Measurements from ENCODE around the gene MPC1.
"Not testable (repeated sequence)": the region's sequence is repeated elsewhere in the genome, so short reads cannot be mapped to it uniquely, and the experiment has no call there.

The MPC1 gene

GRCh38 chr6:166345672-166346071, 37.1 kb downstream of the MPC1 start:
- DNase-seq (ENCODE audit: low read depth, low spot score), result not testable (repeated sequence)

DNA sequence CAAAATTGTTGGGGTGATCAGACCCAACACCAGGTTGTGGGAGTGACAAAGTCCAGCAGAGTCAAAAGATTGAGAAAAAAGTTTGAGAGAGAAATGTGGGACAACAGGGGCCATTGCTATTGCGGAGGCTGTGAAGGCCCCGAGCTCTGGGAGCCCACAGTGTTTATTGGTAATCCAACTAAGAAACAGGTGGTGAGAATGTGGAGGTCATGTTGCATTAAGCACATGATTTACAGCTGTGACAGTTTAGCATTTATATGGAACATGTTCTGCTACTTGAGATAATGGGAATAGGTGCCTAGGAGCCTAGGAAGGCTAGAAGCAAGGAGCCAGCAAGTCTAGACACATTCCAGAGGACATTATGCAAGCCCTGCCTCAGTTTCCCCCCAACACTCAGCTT, 37.8 kb downstream of the MPC1 start:
- not testable (repeated sequence) for DNase-seq (ENCODE audit: low read depth, low spot score)

DNA sequence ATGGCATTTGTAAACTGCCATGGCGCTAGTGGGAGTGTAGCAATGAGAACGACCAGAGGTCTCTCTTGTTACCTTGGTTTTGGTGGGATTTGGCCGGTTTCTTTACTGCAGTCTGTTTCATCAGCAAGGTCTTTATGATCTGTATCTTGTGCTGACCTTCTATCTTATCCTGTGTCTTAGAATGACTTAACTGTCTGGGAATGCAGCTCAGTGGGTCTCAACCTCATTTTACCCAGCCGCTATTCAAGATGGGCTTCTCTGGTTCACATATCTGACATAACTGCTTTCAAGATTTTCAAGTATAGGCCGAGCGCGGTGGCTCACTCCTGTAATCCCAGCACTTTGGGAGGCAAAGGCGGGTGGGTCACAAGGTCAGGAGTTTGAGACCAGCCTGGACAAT, 38.5 kb downstream of the MPC1 start:
- DNase-seq (ENCODE audit: low read depth, low spot score), result no peak

DNA sequence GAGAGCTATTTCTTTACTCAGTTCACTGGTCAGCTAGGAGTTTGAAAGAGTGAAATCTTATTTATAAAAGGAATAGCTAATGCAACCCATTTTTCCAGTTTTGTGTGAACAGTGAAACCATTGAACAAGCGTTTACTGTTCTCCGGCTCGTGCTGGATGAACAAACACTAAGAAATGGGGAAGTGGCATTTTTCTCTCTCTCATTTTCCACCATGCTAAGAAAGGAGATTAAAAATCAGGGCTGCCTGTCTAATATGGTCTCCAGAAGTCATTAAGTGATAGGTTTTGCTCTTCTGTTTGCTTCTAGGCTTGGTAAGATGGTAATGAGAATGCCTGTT, 39.6 kb downstream of the MPC1 start:
- no peak for DNase-seq (ENCODE audit: low read depth, low spot score)

- no peak for DNase-seq (ENCODE audit: low read depth, low spot score)
Observed at GRCh38 chr6:166342349-166343149, 40.2 kb downstream of the MPC1 start, which contains the start of gene SFT2D1. SFT2D1 (minus strand) TSS chr6:166342545; CDS start chr6:166342481, 64 bp downstream.

DNA sequence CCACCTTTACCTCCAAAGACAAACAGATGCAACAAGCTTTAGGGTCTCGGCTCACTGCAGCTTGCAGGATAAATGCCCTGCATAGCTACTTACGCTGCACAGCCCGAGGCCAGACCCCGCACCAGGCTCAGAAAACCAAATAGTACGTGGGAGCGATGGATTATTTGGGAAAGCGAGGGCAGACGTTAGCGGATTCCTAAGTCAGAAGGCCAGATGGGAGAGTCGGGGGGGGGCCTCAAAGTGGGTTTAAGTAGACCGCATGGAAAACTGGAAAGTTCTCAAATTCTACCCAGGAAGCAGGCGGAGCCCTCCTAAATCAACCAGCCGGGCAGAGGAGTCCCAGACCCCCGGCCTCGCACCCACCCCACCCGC, 40.8 kb downstream of the MPC1 start:
- DNase-seq (ENCODE audit: low read depth, low spot score), result no peak

DNA sequence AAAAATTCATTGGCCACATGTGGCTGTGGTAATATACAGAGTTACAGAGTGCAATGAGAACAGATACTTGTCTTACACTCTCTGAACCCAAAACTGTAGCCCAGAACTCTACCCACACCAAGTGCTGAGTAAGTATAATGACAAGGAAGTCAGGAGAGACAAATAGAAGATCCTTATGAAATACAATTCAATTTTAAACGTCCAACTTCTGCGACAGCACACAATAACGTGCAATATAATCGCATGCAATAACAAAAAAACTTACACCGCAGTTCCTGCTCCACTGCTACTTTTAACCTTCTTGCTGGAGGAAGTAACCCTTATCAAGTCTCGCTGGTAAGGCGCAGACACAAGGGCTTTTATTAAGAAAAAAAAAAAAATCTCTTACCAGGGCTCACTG, 41.3 kb downstream of the MPC1 start:
- DNase-seq (ENCODE audit: low read depth, low spot score), result no peak

- no peak for DNase-seq (ENCODE audit: low read depth, low spot score)
Observed at GRCh38 chr6:166338854-166339253, 43.9 kb downstream of the MPC1 start.

GRCh38 chr6:166336847-166337246, 45.9 kb downstream of the MPC1 start:
- no peak for DNase-seq (ENCODE audit: low read depth, low spot score)

DNA sequence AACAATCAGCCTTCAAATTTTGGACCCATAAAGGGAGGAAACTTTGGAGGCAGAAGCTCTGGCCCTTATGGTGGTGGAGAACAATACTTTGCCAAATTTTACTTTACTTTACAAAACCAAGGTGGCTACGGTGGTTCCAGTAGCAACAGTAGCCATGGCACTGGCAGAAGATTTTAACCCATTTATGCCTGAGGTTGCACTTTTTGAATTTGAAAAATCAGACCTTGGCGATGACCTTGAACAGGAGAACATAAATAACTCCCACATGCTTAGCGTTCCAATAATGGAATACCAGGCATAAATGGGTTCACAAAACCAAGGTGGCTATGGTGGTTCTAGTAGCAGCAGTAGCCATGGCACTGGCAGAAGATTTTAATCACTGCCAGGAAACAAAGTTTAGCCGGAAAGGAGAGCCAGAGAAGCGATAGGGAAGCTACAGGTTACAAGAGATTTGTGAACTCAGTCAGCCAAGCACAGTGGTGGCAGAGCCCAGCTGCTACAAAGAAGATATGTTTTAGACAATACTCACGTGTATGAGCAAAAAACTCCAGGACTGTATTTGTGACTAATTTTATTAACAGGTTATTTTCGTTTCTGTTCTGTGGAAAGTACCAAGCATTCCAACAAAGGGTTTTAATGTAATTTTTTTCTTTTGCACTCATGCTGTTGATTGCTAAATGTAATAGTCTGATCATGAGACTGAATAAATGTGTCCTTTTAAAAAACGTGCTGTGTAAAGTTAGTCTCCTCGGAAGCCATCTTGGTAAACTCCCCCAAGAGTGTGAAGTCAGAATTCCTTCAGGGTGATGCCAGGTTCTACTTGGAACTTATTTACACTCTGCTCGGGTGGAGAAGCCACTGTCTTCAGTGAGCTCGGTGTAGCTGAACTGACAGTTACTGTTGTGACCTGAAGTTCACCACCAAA, 47.1 kb downstream of the MPC1 start:
- DNase-seq (ENCODE audit: low read depth, low spot score), result no peak

- DNase-seq (ENCODE audit: low read depth, low spot score), result no peak
Observed at GRCh38 chr6:166334878-166335277, 47.9 kb downstream of the MPC1 start.

GRCh38 chr6:166333172-166333995, 49.4 kb downstream of the MPC1 start:
- DNase-seq (ENCODE audit: low read depth, low spot score), result no peak

DNA sequence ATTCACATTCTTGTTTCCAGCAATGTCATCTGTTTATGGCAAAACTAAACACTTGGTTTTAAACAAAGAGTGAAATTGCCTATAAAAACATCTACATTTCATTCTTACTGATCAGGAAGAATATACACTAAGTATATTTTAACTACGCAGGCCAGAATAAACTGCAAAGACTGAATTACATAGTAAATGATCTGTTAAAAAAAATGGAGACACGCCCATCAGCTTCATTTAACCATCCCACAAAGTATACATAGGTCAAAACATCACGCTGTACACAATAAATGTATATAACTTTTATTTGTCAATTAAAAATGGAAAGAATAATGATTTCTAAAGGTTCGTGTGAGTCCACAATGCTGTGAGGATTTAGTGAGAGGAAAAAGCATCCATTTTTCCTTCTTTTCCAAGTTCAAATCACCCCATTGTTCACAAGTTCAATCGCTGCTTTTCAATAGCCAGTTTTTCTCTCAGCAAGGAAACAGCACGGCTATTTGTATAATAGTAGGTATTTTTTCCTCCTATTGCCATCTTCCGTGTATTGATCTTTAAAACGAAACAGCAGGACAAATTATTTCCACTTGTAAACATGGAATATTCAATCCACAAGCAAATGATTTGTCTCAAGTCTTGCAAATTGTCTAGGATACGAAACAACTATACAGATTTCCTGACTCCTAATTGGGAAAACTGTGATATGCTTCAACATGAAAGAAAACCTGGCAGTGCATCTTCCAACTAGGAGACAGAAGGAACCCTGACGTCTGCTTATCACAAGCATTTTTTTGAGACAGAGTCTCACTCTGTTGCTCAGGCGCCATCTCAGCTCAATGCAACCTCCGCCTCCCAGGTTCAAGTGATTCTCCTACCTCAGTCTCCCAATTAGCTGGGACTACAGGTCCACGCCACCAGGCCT, 51.0 kb downstream of the MPC1 start:
- DNase-seq (ENCODE audit: low read depth, low spot score), result no peak

DNA sequence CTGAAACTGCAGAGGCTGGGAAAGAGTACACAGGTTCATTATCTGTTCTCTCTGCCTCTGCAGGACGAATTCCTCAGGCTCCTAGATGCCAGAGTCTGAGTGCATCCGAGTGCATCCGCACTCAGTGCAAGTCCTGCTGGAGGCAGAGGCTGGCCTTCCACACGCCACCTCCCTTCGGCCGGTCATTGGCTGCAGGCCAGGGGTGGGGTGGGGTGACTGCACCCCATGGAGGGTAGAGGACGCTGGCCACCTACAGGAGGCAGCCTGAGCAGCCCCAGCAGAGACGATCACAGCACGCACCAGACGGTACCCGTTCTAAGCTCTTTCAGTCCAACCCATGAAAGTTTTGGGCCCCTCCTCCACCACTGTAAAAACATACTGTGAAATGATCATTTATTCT, 52.1 kb downstream of the MPC1 start:
- no peak for DNase-seq (ENCODE audit: low read depth, low spot score)

DNA sequence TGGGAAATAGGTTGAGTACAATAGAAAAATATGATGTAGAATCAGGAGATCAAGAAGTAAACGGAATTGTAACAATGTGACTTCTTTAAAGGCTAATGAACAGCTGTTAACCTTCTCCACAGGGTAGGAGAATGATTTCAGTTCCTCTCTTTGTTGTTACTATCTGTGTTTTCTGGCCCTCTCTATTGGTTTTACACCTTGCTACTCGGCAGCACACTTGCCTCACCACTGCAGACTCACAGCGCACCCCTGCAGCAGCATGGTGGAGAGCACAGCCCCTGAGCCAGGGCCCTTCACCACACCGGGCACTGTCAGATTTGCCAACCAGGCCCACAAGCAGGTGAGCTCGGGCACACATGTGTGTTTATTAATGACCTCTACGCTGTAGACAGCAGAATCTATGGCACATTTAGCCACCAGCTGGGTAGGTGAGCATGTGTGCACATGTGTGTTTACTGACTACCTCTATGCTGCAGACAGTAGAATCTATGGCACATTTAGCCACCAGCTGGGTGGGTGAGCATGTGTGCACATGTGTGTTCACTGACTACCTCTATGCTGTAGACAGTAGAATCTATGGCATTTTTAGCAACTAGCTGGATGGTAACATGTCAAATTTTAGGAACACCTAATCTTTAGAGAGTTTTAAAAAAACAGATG, 57.2 kb downstream of the MPC1 start:
- DNase-seq (ENCODE audit: low read depth, low spot score), result no peak

- no peak for DNase-seq (ENCODE audit: low read depth, low spot score)
Observed at GRCh38 chr6:166323395-166323794, 59.3 kb downstream of the MPC1 start.

DNA sequence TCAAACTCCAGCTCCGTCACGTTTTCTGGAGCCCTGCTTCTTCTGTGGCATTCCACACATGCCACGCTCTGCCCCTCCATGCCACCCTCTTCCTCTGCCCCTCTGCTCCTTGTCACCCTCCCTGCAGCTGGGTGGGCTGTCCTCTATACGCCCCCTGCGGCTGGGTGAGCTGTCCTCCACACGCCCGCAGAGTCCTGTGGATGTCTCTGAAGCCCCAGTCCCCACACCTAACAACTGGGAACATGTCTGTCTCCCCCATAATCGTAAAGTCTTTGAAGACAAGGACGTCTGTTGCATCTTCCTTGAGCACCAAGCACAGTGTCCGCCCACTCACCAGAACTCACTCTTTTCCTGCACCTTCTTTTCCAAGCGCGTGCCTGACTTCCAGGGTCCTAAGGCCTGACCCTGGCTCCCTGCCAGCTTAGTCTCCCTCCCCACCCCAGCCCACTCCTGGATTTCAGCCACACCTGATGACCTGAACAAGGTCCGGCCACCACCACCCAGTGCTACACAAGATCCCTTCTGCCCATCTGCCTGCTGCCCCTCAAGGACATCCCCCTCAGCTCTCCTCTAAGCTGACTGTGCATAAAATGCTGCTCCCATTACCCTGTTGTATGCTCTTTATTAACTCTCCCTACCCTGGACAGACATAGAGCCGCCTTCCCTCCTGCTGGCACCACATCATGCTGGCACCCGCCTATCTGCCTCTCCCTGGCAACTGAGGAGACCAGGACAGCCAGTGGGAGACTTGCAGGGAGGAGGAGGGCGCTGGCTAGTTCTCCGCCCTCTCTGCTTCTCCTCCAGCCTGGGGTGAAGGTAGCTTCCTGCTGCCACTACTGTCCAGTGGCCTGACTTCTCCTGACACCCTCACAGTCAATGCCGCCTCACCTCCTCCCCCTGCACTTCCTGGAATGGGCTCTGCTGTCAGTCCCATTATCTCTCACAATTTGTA, 63.8 kb downstream of the MPC1 start:
- DNase-seq (ENCODE audit: low read depth, low spot score), result no peak

DNA sequence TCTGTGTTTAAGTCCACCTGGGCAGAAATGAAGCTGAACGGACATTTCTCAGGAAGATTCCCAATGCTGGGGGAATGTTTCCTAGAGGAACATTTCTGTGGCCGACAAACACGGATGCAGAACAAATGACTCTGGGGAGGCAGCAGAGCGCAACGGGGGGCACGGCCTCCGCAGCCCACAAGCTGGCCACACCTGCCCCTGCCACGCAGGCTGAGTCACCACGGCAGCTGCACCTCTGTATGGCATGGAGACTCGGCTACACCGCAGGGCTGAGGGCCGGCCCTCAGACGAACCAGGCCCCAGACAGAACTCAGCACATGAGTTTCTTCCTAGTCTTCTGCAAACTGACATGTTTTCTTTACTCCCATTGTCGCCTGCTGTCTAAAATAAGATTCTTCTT, 64.5 kb downstream of the MPC1 start:
- DNase-seq (ENCODE audit: low read depth, low spot score), result no peak

All from brain pericyte (primary cell).